Prostate gland (tissue), 2 donors: ENCODE measurements around the gene ABTB2. TPM values are rescaled to one million over a fixed set of nuclear protein-coding genes. Genes with fewer than 3 reads are reported as not detected.

ENCODE experiments used
- DNase-seq: peaks from one replicate; pipeline ENCODE4 v3.0.0-alpha.2; 2019; ENCODE audit warnings: low spot score
- H3K27ac ChIP-seq, 2 donors: fragments of 200-600 bp; sonication (generic); 2 replicates each; pipeline ENCODE4 v1.5.1; 2017 to 2019
- H3K27me3 ChIP-seq: fragments of 200-600 bp; sonication (generic); replicated peaks from 2 replicates; pipeline ENCODE4 v1.5.1; 2019; ENCODE audit not compliant: insufficient read depth
- H3K36me3 ChIP-seq, 2 donors: fragments of 200-600 bp; sonication (generic); 1 replicate in 1 of 2; 2 replicates in 1 of 2; pipeline versions ENCODE4 v1.5.1 to v1.8.1; 2017 to 2019
- H3K4me1 ChIP-seq: fragments of 200-600 bp; sonication (generic); replicated peaks from 2 replicates; pipeline ENCODE4 v1.5.1; 2019
- H3K4me3 ChIP-seq, 2 donors: fragments of 200-600 bp; sonication (generic); 2 replicates each; pipeline ENCODE4 v1.5.1; 2017 to 2019
- H3K9me3 ChIP-seq: fragments of 200-600 bp; sonication (generic); 2 replicates; pipeline ENCODE4 v1.5.1; 2017
- POLR2A ChIP-seq: fragments of 450-650 bp; IDR thresholded peaks from one replicate; pipeline ENCODE4 v1.6.1; 2016; ENCODE audit warnings: antibody characterized with exemption, mild to moderate bottlenecking
- POLR2AphosphoS5 ChIP-seq: sonication (generic); formaldehyde crosslinking; IDR thresholded peaks from one replicate; pipeline ENCODE4 v1.6.1; 2017; ENCODE audit warnings: antibody characterized with exemption
- WGBS: methylation state at CpG from one replicate; pipeline ENCODE4 v1.1.5; 2018; 5-methylcytosine and 5-hydroxymethylcytosine counted together
- intact Hi-C: fragments of 100-400 bp; cut with DNase I; formaldehyde crosslinking; loops from one replicate; pipeline ENCODE4 v1.14.2; 2022
- total RNA-seq, 2 donors: library from RNA; depleted of rRNA; stranded (reverse); fragments of >200 nt; gene quantifications; one replicate each; pipeline ENCODE4 v1.1.0, GENCODE V29; 2016
- TF ChIP-seq, protein P1 (sequence below), 4 experiments: fragments of 200-600 bp in 2 of 4; fragments of 450-650 bp in 2 of 4; sonication (generic) in 2 of 4; IDR thresholded peaks; 1 replicate in 3 of 4; 2 replicates in 1 of 4; pipeline ENCODE4 v1.5.1; 2016 to 2019; ENCODE audit warnings: antibody characterized with exemption in 4 of 4, mild to moderate bottlenecking in 2 of 4, moderate library complexity in 2 of 4

The ABTB2 gene
- total RNA-seq, 2 donors from 2014 or later: 3.0 to 13.7 TPM

DNA sequence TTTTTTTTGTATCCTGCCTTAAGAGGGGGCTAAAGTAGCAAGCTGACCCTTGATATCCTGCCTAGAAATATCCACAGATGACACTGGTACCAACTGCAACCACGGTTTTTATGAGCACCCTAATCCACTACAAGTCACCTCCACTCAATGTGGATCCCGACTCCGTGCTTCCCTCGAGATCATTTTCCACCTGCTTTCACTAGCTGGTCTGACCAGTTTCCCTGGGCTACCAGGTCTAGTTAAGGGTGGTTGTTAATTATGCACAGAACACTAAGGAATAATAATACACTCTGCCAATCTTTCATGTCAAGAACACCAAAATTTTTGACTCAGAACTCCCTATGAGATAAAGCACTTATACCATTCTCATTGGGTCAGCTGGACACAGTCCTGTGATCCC, 82.3 kb downstream of the ABTB2 start:
- H3K4me3 ChIP-seq: no peak overlapping the region
- no peaks in the 10 kb centered on the region for H3K36me3 ChIP-seq
- H3K27me3 ChIP-seq: no peaks in the 10 kb centered on the region
- H3K4me1 ChIP-seq: peaks cover 3% of the 10 kb centered on the region
- no peaks in the 10 kb centered on the region for H3K9me3 ChIP-seq
- WGBS: 57% methylated on average over 4 of the region's 4 CpGs
- intact Hi-C loops: no loop called here
- TF ChIP-seq POLR2AphosphoS5 (no peak), POLR2A (no peak)
- TF ChIP-seq, protein P1, sequence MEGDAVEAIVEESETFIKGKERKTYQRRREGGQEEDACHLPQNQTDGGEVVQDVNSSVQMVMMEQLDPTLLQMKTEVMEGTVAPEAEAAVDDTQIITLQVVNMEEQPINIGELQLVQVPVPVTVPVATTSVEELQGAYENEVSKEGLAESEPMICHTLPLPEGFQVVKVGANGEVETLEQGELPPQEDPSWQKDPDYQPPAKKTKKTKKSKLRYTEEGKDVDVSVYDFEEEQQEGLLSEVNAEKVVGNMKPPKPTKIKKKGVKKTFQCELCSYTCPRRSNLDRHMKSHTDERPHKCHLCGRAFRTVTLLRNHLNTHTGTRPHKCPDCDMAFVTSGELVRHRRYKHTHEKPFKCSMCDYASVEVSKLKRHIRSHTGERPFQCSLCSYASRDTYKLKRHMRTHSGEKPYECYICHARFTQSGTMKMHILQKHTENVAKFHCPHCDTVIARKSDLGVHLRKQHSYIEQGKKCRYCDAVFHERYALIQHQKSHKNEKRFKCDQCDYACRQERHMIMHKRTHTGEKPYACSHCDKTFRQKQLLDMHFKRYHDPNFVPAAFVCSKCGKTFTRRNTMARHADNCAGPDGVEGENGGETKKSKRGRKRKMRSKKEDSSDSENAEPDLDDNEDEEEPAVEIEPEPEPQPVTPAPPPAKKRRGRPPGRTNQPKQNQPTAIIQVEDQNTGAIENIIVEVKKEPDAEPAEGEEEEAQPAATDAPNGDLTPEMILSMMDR (IDR thresholded peaks at IDR 0.05): no peak
- DNase-seq: no peak
- H3K27ac ChIP-seq: peak overlapping the region; percentile 76 to 77

DNA sequence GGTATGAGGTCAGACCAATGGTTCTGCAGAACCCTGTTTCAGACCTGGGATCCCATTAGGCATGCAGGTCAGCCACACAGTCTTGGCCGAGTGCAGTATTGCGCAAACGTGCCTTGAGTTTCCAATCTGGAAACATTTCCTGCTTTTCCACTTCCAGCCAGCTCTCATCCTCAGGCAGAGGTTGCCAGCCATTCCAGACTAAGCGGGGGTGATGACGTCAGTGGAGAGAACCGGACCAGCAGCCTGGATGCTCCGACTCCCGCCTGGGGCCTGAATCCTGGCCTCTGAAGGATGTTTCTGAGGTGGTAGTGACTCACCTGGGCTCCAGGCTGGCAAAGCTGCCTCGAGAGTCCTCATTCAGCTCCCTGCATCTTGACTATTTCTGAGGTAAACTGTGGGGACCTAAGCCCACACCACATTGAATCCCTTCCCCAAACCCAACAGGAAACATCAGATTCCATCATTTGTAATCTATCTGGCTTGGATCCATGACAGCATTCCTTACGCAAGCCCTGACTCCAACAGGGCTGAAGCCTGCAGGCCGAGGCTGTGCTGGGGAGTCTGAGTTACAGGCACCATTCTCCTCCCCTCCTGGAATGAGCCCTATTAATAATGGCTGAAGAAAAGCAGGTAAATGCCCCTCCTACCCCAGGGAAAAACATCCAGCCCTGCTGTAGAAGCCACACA, 83.0 kb downstream of the ABTB2 start:
- Histone ChIP-seq H3K4me1 (peaks cover 3% of the 10 kb centered on the region), H3K4me3 (no peak overlapping the region), H3K27ac (peak overlapping the region; percentile 76 to 77), H3K9me3 (no peaks in the 10 kb centered on the region), H3K27me3 (no peaks in the 10 kb centered on the region), H3K36me3 (no peaks in the 10 kb centered on the region)
- peak; percentile 98 for DNase-seq
- intact Hi-C loops: no loop called here
- 17% methylated on average over 11 of the region's 11 CpGs for WGBS
- TF ChIP-seq, protein P1 (IDR thresholded peaks at IDR 0.05): no peak
- peak; percentile 95 for TF ChIP-seq POLR2AphosphoS5

DNA sequence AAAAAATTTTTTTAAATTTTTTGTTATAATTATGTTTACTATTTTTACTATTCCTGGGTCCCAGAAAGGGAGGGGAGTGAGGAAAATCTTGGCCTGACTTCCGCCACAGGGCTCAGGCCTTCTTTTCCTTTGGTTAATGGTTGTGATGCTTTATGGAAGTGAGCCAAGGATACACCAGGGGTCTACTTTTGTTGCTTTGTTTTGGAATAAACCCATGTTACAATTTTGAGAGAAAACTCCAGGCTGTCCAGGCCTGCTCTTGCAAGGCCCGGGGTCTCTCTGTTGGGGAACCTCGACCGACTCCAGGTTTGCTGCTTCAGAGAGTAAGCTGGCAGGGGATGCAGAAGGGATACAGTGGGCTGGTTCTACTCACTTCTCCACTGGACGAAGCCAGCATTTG, 84.7 kb downstream of the ABTB2 start:
- intact Hi-C loops: no loop called here
- Histone ChIP-seq H3K9me3 (no peaks in the 10 kb centered on the region), H3K27ac (no peak overlapping the region), H3K36me3 (no peaks in the 10 kb centered on the region), H3K27me3 (no peaks in the 10 kb centered on the region), H3K4me1 (peaks cover 3% of the 10 kb centered on the region), H3K4me3 (no peak overlapping the region)
- no peak for TF ChIP-seq POLR2A
- TF ChIP-seq POLR2AphosphoS5: no peak
- TF ChIP-seq, protein P1 (IDR thresholded peaks at IDR 0.05): no peak
- 89% methylated on average over 5 of the region's 5 CpGs for WGBS
- DNase-seq: no peak

DNA sequence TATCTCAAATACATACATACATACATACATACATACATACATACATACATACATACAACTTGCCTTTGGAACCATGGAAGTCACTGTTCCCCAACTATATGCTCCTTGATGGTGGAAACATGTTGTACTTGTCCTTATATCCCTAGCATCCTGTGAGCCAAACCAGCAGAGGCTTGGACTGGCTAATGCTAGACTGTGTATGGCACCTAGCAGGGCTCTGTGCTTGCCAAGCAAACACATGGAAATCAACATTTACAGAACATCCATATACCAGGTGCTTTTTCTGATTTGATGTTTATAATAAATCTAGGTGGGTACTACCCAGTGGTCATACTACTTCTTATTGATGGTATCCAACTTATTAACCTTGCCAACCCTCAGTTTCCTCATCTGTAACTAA, 86.1 kb downstream of the ABTB2 start:
- Histone ChIP-seq H3K9me3 (no peaks in the 10 kb centered on the region), H3K4me1 (peaks cover 3% of the 10 kb centered on the region), H3K27me3 (no peaks in the 10 kb centered on the region), H3K27ac (no peak overlapping the region), H3K4me3 (no peak overlapping the region), H3K36me3 (no peaks in the 10 kb centered on the region)
- peak; percentile 73 for DNase-seq
- intact Hi-C loops: no loop called here
- TF ChIP-seq POLR2A (no peak), POLR2AphosphoS5 (peak; percentile 81)
- TF ChIP-seq, protein P1 (IDR thresholded peaks at IDR 0.05): no peak

DNA sequence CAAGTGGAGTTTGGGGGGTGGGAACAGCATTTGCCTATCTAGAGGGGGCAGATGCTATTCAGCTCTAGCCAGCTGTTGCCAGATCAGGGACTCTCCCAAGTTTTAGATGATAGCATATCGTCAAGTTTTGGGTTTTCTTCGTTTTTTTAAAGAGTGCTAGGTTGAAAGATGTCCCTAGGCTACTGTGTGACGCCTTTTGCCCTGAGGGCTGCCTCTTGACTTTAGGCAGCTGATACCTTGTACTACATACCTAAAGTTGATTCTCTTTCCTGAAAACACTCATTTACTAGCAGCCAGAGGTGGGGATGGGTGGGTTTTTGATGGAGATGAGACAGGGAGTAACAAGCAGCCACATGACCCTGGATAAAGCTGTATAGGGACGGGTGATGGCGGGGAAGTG, 87.1 kb downstream of the ABTB2 start:
- Histone ChIP-seq H3K4me3 (no peak overlapping the region), H3K36me3 (no peaks in the 10 kb centered on the region), H3K4me1 (peaks cover 3% of the 10 kb centered on the region), H3K27ac (no peak overlapping the region), H3K9me3 (no peaks in the 10 kb centered on the region), H3K27me3 (no peaks in the 10 kb centered on the region)
- intact Hi-C loops: no loop called here
- TF ChIP-seq, protein P1 (IDR thresholded peaks at IDR 0.05): no peak
- TF ChIP-seq POLR2A: no peak
- no peak for TF ChIP-seq POLR2AphosphoS5
- DNase-seq: no peak
- WGBS: 95% methylated on average over 5 of the region's 5 CpGs
